OCI-LY7 (cell line): ENCODE results near the gene MYL3. TPM values are rescaled to one million over a fixed set of nuclear protein-coding genes. Genes with fewer than 3 reads are reported as not detected.
A peak's percentile ranks its signal among the peaks of the same experiment; 100 is the strongest.

Source experiments
- BruUV-seq: library from RNA; stranded (reverse); fragments of 400-500 nt; replicated peaks from 2 replicates; lab custom pipeline; 2021; lab: Mats Ljungman, UMichigan
- CTCF ChIA-PET: fragments of 300-600 bp; sonication (Branson Sonifier 250); formaldehyde crosslinking; loops from one replicate; lab custom pipeline; 2022; ENCODE audit warnings: antibody characterized with exemption; ENCODE audit not compliant: unreplicated experiment; lab: Charles Lee
- POLR2A ChIA-PET: fragments of 300-600 bp; sonication (Branson Sonifier 250); formaldehyde crosslinking; loops from one replicate; lab custom pipeline; 2022; ENCODE audit warnings: antibody characterized with exemption; lab: Charles Lee
- DNase-seq: peaks from one replicate; pipeline ENCODE4 v3.0.0-alpha.2; 2015; ENCODE audit warnings: low spot score
- H2AFZ ChIP-seq: fragments of 200-600 bp; sonication (generic), shearing (Covaris generic); 2 replicates; pipeline ENCODE4 v1.6.1; 2014; ENCODE audit warnings: mild to moderate bottlenecking, antibody characterized with exemption, low read length, moderate library complexity
- H3K27ac ChIP-seq: fragments of 200-600 bp; sonication (generic); 2 replicates; pipeline ENCODE4 v1.5.1; 2014; ENCODE audit warnings: mixed run types, low read depth, mild to moderate bottlenecking, moderate library complexity, low read length, inconsistent platforms; ENCODE audit not compliant: poor library complexity, severe bottlenecking
- H3K36me3 ChIP-seq: fragments of 200-600 bp; sonication (generic); 2 replicates; pipeline ENCODE4 v1.6.1; 2014; ENCODE audit warnings: mild to moderate bottlenecking, antibody characterized with exemption, low read length, moderate library complexity, mixed read lengths; ENCODE audit not compliant: insufficient read depth
- H3K4me1 ChIP-seq: fragments of 200-600 bp; sonication (generic); 2 replicates; pipeline ENCODE4 v1.5.1; 2014; ENCODE audit warnings: mild to moderate bottlenecking, low read length; ENCODE audit not compliant: insufficient read depth, poor library complexity, severe bottlenecking
- H3K4me2 ChIP-seq: fragments of 200-600 bp; sonication (generic); 2 replicates; pipeline ENCODE4 v1.6.1; 2014; ENCODE audit warnings: mild to moderate bottlenecking, low read length
- H3K4me3 ChIP-seq: fragments of 200-600 bp; sonication (generic); 2 replicates; pipeline ENCODE4 v1.5.1; 2014; ENCODE audit warnings: mild to moderate bottlenecking, low read depth, low read length; ENCODE audit not compliant: poor library complexity, severe bottlenecking
- H3K79me2 ChIP-seq: fragments of 200-600 bp; sonication (generic); 2 replicates; pipeline ENCODE4 v1.6.1; 2016; ENCODE audit warnings: low read depth, mild to moderate bottlenecking, low read length, moderate library complexity, mixed read lengths; ENCODE audit not compliant: insufficient read depth
- H3K9me2 ChIP-seq: fragments of 200-600 bp; sonication (generic); 2 replicates; pipeline ENCODE4 v1.6.1; 2016; ENCODE audit warnings: mild to moderate bottlenecking, low read length, mixed read lengths; ENCODE audit not compliant: insufficient read depth
- H3K9me3 ChIP-seq: fragments of 200-600 bp; sonication (generic); 2 replicates; pipeline ENCODE4 v1.6.1; 2014; ENCODE audit warnings: mild to moderate bottlenecking, mixed run types, low read length, mixed read lengths
- H4K20me1 ChIP-seq: fragments of 200-600 bp; sonication (generic); 2 replicates; pipeline ENCODE4 v1.6.1; 2014; ENCODE audit warnings: mild to moderate bottlenecking, antibody characterized with exemption, low read length, moderate library complexity, mixed read lengths; ENCODE audit not compliant: insufficient read depth
- CTCF ChIP-seq: fragments of 200-600 bp; sonication (generic); conservative IDR thresholded peaks from 2 replicates; pipeline ENCODE4 v1.5.1; 2014; ENCODE audit warnings: mild to moderate bottlenecking, antibody characterized with exemption, low read length, moderate library complexity, mixed read lengths
- EZH2phosphoT487 ChIP-seq: fragments of 200-600 bp; sonication (generic); IDR thresholded peaks from 2 replicates; pipeline ENCODE4 v1.6.1; 2018; ENCODE audit warnings: low read depth, borderline replicate concordance, mild to moderate bottlenecking, mixed run types, antibody characterized with exemption, low read length, moderate library complexity, mixed read lengths
- intact Hi-C: fragments of 100-400 bp; cut with micrococcal nuclease; formaldehyde crosslinking; loops from one replicate; pipeline ENCODE4 v1.10.0; 2022; ENCODE audit not compliant: unreplicated experiment
- total RNA-seq, 2 experiments: library from RNA; depleted of rRNA in 1 of 2; stranded (reverse); fragments of >200 nt in 1 of 2; shearing (Covaris generic) in 1 of 2; gene quantifications; 2 replicates each; pipeline ENCODE4 v1.2.3, GENCODE V29; 2014 to 2022

The MYL3 gene
- total RNA-seq, 2 experiments from 2014 or later, result not detected

- no peaks in the 10 kb centered on the region for H3K4me1 ChIP-seq
- no TSS peak for BruUV-seq
- peak; percentile 19 for DNase-seq
- ChIA-PET CTCF (no interaction called here), POLR2A (no interaction called here)
- no peaks in the 10 kb centered on the region for H3K9me2 ChIP-seq
- no peak overlapping the region for H3K4me2 ChIP-seq
- H3K27ac ChIP-seq, result no peak overlapping the region
- intact Hi-C loops, result no loop called here
- H3K4me3 ChIP-seq, result no peak overlapping the region
- H4K20me1 ChIP-seq, result no peaks in the 10 kb centered on the region
- H3K36me3 ChIP-seq, result no peaks in the 10 kb centered on the region
- TF ChIP-seq CTCF (peak; percentile 75), EZH2phosphoT487 (no peak)
- no peaks in the 10 kb centered on the region for H3K9me3 ChIP-seq
- H3K79me2 ChIP-seq, result no peaks in the 10 kb centered on the region
- H2AFZ ChIP-seq, result no peak overlapping the region
These were observed 14.8 kb downstream of the MYL3 start for GRCh38 chr3:46848271-46849044.

GRCh38 chr3:46847744-46848143 lies 15.5 kb downstream of the MYL3 start:
- intact Hi-C loops, result no loop called here
- Histone ChIP-seq H3K36me3 (no peaks in the 10 kb centered on the region), H2AFZ (no peak overlapping the region), H3K4me3 (no peak overlapping the region), H3K9me2 (no peaks in the 10 kb centered on the region), H3K9me3 (no peaks in the 10 kb centered on the region), H3K4me2 (no peak overlapping the region), H3K4me1 (no peaks in the 10 kb centered on the region), H3K27ac (no peak overlapping the region), H3K79me2 (no peaks in the 10 kb centered on the region), H4K20me1 (no peaks in the 10 kb centered on the region)
- ChIA-PET CTCF (no interaction called here), POLR2A (no interaction called here)
- no peak for DNase-seq
- TF ChIP-seq CTCF (no peak), EZH2phosphoT487 (no peak)
- BruUV-seq, result no TSS peak
